Embryonic facial prominence (tissue), 1 donor: ENCODE data around the gene SRD5A3.

Source experiments
- DNase-seq: peaks from one replicate; pipeline ENCODE4 v3.0.0-alpha.2; 2016; ENCODE audit errors: extremely low spot score

SRD5A3 gene

GRCh38 chr4:55407764-55408163 lies 61.7 kb downstream of the SRD5A3 start:
- DNase-seq: no peak

GRCh38 chr4:55409468-55410171 lies 63.6 kb downstream of the SRD5A3 start:
- DNase-seq: no peak

GRCh38 chr4:55410431-55410830 lies 64.4 kb downstream of the SRD5A3 start:
- no peak for DNase-seq

GRCh38 chr4:55411621-55412020 lies 65.6 kb downstream of the SRD5A3 start:
- DNase-seq: no peak

- DNase-seq: no peak
Observed at GRCh38 chr4:55416176-55416575, 70.1 kb downstream of the SRD5A3 start.
